ENCODE results near the gene VDAC1. TPM values are rescaled to one million over a fixed set of nuclear protein-coding genes. Genes with fewer than 3 reads are reported as not detected.

The VDAC1 gene
- polyA plus RNA-seq (2013, experiment 1 of 4), result 191 TPM
- 166 TPM for polyA plus RNA-seq (2013, experiment 2 of 4)
- polyA plus RNA-seq (2013, experiment 3 of 4), result 141 TPM
- polyA plus RNA-seq (2013, experiment 4 of 4), result 143 TPM

- 0% methylated on average over 96 of the region's 96 CpGs for WGBS, 2 experiments
- H3K4me3 ChIP-seq (ENCODE audit: insufficient read depth, low read depth, low read length), result peak within 1 kb of the TSS; percentile 84
- no peaks in the 10 kb centered on the region for H3K27me3 ChIP-seq (ENCODE audit: control insufficient read depth, insufficient read depth, low read length, poor library complexity, severe bottlenecking)
- no peaks in the 10 kb centered on the region for H3K9me3 ChIP-seq (ENCODE audit: control insufficient read depth, low read length)
- H3K4me1 ChIP-seq (ENCODE audit: control insufficient read depth, insufficient read depth, low read length), result peaks cover 22% of the 10 kb centered on the region
- peak within 1 kb of the TSS; percentile 90 for H3K27ac ChIP-seq (ENCODE audit: insufficient read depth, low read depth, low read length, poor library complexity, severe bottlenecking)
- H3K36me3 ChIP-seq (ENCODE audit: control insufficient read depth, insufficient read depth, low read length), result no peaks in the 10 kb centered on the region
These were observed at the start of gene VDAC1 for GRCh38 chr5:134004626-134005416. VDAC1 (minus strand) TSS chr5:134004975; CDS start chr5:133993012, 11,963 bp downstream.

- Histone ChIP-seq H3K9me3 (ENCODE audit: control insufficient read depth, low read length) (no peaks in the 10 kb centered on the region), H3K27me3 (ENCODE audit: control insufficient read depth, insufficient read depth, low read length, poor library complexity, severe bottlenecking) (no peaks in the 10 kb centered on the region), H3K4me1 (ENCODE audit: control insufficient read depth, insufficient read depth, low read length) (peaks cover 10% of the 10 kb centered on the region), H3K36me3 (ENCODE audit: control insufficient read depth, insufficient read depth, low read length) (no peaks in the 10 kb centered on the region), H3K4me3 (ENCODE audit: insufficient read depth, low read depth, low read length) (no peak overlapping the region), H3K27ac (ENCODE audit: insufficient read depth, low read depth, low read length, poor library complexity, severe bottlenecking) (no peak overlapping the region)
- 55 to 66% methylated on average over 5 of the region's 5 CpGs for WGBS, 2 experiments
These were observed 49.1 kb upstream of the VDAC1 start for GRCh38 chr5:134053840-134054338.

- H3K27ac ChIP-seq (ENCODE audit: insufficient read depth, low read depth, low read length, poor library complexity, severe bottlenecking), result no peak overlapping the region
- WGBS, 2 experiments, result 78 to 81% methylated on average over 8 of the region's 8 CpGs
- H3K9me3 ChIP-seq (ENCODE audit: control insufficient read depth, low read length), result no peaks in the 10 kb centered on the region
- no peaks in the 10 kb centered on the region for H3K36me3 ChIP-seq (ENCODE audit: control insufficient read depth, insufficient read depth, low read length)
- peaks cover 10% of the 10 kb centered on the region for H3K4me1 ChIP-seq (ENCODE audit: control insufficient read depth, insufficient read depth, low read length)
- H3K27me3 ChIP-seq (ENCODE audit: control insufficient read depth, insufficient read depth, low read length, poor library complexity, severe bottlenecking), result no peaks in the 10 kb centered on the region
- no peak overlapping the region for H3K4me3 ChIP-seq (ENCODE audit: insufficient read depth, low read depth, low read length)
These were observed 48.6 kb upstream of the VDAC1 start for GRCh38 chr5:134053314-134053839.

GRCh38 chr5:134051305-134051704 lies 46.5 kb upstream of the VDAC1 start:
- no peak overlapping the region for H3K27ac ChIP-seq (ENCODE audit: insufficient read depth, low read depth, low read length, poor library complexity, severe bottlenecking)
- WGBS, 2 experiments, result 84 to 91% methylated on average over 2 of the region's 2 CpGs
- no peaks in the 10 kb centered on the region for H3K27me3 ChIP-seq (ENCODE audit: control insufficient read depth, insufficient read depth, low read length, poor library complexity, severe bottlenecking)
- H3K36me3 ChIP-seq (ENCODE audit: control insufficient read depth, insufficient read depth, low read length), result no peaks in the 10 kb centered on the region
- H3K4me1 ChIP-seq (ENCODE audit: control insufficient read depth, insufficient read depth, low read length), result peaks cover 10% of the 10 kb centered on the region
- no peaks in the 10 kb centered on the region for H3K9me3 ChIP-seq (ENCODE audit: control insufficient read depth, low read length)
- no peak overlapping the region for H3K4me3 ChIP-seq (ENCODE audit: insufficient read depth, low read depth, low read length)

DNA sequence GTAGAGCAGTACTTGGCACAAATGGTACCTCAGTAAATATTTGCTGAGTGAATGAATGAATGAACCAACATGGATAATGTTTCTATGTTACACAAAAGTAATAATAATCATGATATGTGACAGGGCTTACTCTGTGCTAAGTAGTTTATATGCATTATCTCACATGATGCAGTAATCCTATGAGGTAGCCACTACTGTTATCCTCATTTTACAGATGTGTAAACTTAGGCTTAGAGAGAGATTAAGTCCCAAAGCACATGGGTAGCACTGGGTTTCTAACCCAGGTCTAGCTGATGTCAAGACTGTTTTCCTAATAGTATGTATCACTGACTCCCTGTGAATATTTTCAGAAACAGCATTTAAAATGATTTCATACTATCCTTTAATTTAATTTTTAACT lies 44.1 kb upstream of the VDAC1 start:
- no peaks in the 10 kb centered on the region for H3K9me3 ChIP-seq (ENCODE audit: control insufficient read depth, low read length)
- peaks cover 5% of the 10 kb centered on the region for H3K4me1 ChIP-seq (ENCODE audit: control insufficient read depth, insufficient read depth, low read length)
- no peaks in the 10 kb centered on the region for H3K36me3 ChIP-seq (ENCODE audit: control insufficient read depth, insufficient read depth, low read length)
- no peak overlapping the region for H3K4me3 ChIP-seq (ENCODE audit: insufficient read depth, low read depth, low read length)
- H3K27ac ChIP-seq (ENCODE audit: insufficient read depth, low read depth, low read length, poor library complexity, severe bottlenecking), result no peak overlapping the region
- H3K27me3 ChIP-seq (ENCODE audit: control insufficient read depth, insufficient read depth, low read length, poor library complexity, severe bottlenecking), result no peaks in the 10 kb centered on the region

- Histone ChIP-seq H3K4me1 (ENCODE audit: control insufficient read depth, insufficient read depth, low read length) (peaks cover 3% of the 10 kb centered on the region), H3K27me3 (ENCODE audit: control insufficient read depth, insufficient read depth, low read length, poor library complexity, severe bottlenecking) (no peaks in the 10 kb centered on the region), H3K4me3 (ENCODE audit: insufficient read depth, low read depth, low read length) (no peak overlapping the region), H3K36me3 (ENCODE audit: control insufficient read depth, insufficient read depth, low read length) (no peaks in the 10 kb centered on the region), H3K27ac (ENCODE audit: insufficient read depth, low read depth, low read length, poor library complexity, severe bottlenecking) (no peak overlapping the region), H3K9me3 (ENCODE audit: control insufficient read depth, low read length) (no peaks in the 10 kb centered on the region)
- 89 to 90% methylated on average over 6 to 8 of the region's 8 CpGs for WGBS, 2 experiments
These were observed 42.9 kb upstream of the VDAC1 start for GRCh38 chr5:134047687-134048056.

DNA sequence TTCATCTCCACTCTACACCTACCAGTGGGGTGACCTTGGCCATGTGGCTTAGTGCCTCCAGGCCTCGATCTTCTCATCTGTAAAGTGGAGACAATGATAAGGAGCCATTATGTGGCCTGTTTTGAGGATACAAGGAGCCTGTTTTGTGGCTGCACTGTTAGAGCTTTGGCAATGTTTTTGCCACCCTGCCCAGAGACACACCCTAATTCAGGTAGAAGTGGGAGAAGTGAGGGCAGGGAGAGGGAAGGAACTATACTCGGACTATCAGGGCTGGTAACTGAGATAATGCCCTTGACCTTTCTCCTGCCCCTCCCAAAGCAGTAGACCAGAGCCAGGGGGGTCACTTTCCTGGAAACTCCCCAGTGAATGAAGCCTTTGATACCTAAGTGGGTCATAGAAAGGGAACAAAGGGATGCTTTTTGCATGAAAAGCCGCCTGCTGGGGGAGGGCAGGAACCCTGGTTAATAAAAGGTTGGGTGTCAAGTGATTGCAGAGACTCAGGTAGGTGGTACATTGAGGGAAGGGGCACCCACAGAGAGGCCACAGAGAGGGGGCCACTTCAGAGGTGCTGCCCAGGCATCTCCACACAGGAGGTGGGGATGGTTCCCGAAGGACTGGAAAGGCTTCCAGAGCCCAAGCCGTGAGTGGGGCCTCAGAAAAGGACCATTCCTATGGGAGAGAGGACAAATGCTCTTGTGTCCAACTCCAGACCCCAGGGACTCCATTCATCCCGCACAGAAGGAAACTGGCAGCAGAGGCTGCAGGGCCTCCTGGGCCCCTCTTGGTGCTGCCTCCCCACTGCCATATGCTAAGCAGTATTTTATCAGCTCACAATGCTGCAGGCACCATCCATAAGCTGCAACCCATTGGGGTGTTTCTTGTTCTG lies 42.3 kb upstream of the VDAC1 start:
- Histone ChIP-seq H3K4me3 (ENCODE audit: insufficient read depth, low read depth, low read length) (no peak overlapping the region), H3K36me3 (ENCODE audit: control insufficient read depth, insufficient read depth, low read length) (no peaks in the 10 kb centered on the region), H3K27me3 (ENCODE audit: control insufficient read depth, insufficient read depth, low read length, poor library complexity, severe bottlenecking) (no peaks in the 10 kb centered on the region), H3K9me3 (ENCODE audit: control insufficient read depth, low read length) (no peaks in the 10 kb centered on the region), H3K4me1 (ENCODE audit: control insufficient read depth, insufficient read depth, low read length) (peaks cover 2% of the 10 kb centered on the region), H3K27ac (ENCODE audit: insufficient read depth, low read depth, low read length, poor library complexity, severe bottlenecking) (no peak overlapping the region)
- 17 to 21% methylated on average over 6 of the region's 6 CpGs for WGBS, 2 experiments

GRCh38 chr5:134046330-134046729 lies 41.6 kb upstream of the VDAC1 start:
- no peaks in the 10 kb centered on the region for H3K27me3 ChIP-seq (ENCODE audit: control insufficient read depth, insufficient read depth, low read length, poor library complexity, severe bottlenecking)
- no peaks in the 10 kb centered on the region for H3K4me1 ChIP-seq (ENCODE audit: control insufficient read depth, insufficient read depth, low read length)
- no peak overlapping the region for H3K4me3 ChIP-seq (ENCODE audit: insufficient read depth, low read depth, low read length)
- H3K9me3 ChIP-seq (ENCODE audit: control insufficient read depth, low read length), result no peaks in the 10 kb centered on the region
- H3K36me3 ChIP-seq (ENCODE audit: control insufficient read depth, insufficient read depth, low read length), result no peaks in the 10 kb centered on the region
- 88 to 91% methylated on average over 4 of the region's 4 CpGs for WGBS, 2 experiments
- H3K27ac ChIP-seq (ENCODE audit: insufficient read depth, low read depth, low read length, poor library complexity, severe bottlenecking), result no peak overlapping the region

GRCh38 chr5:134043793-134044792 lies 39.3 kb upstream of the VDAC1 start:
- no peak overlapping the region for H3K4me3 ChIP-seq (ENCODE audit: insufficient read depth, low read depth, low read length)
- no peaks in the 10 kb centered on the region for H3K9me3 ChIP-seq (ENCODE audit: control insufficient read depth, low read length)
- no peaks in the 10 kb centered on the region for H3K27me3 ChIP-seq (ENCODE audit: control insufficient read depth, insufficient read depth, low read length, poor library complexity, severe bottlenecking)
- H3K36me3 ChIP-seq (ENCODE audit: control insufficient read depth, insufficient read depth, low read length), result no peaks in the 10 kb centered on the region
- H3K27ac ChIP-seq (ENCODE audit: insufficient read depth, low read depth, low read length, poor library complexity, severe bottlenecking), result no peak overlapping the region
- 83 to 85% methylated on average over 18 of the region's 18 CpGs for WGBS, 2 experiments
- H3K4me1 ChIP-seq (ENCODE audit: control insufficient read depth, insufficient read depth, low read length), result no peaks in the 10 kb centered on the region
